GM19372 (cell line): ENCODE measurements around the gene GPRC5A.
"Not testable (repeated sequence)": the region's sequence is repeated elsewhere in the genome, so short reads cannot be mapped to it uniquely, and the experiment has no call there.

Experiments
- ATAC-seq: cut with Tn5 transposase; IDR thresholded peaks from one replicate; pipeline ENCODE4 v1.9.1; 2021; ENCODE audit warnings: mild to moderate bottlenecking, low read depth, moderate library complexity; ENCODE audit not compliant: unreplicated experiment

The GPRC5A gene, protein sequence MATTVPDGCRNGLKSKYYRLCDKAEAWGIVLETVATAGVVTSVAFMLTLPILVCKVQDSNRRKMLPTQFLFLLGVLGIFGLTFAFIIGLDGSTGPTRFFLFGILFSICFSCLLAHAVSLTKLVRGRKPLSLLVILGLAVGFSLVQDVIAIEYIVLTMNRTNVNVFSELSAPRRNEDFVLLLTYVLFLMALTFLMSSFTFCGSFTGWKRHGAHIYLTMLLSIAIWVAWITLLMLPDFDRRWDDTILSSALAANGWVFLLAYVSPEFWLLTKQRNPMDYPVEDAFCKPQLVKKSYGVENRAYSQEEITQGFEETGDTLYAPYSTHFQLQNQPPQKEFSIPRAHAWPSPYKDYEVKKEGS

DNA sequence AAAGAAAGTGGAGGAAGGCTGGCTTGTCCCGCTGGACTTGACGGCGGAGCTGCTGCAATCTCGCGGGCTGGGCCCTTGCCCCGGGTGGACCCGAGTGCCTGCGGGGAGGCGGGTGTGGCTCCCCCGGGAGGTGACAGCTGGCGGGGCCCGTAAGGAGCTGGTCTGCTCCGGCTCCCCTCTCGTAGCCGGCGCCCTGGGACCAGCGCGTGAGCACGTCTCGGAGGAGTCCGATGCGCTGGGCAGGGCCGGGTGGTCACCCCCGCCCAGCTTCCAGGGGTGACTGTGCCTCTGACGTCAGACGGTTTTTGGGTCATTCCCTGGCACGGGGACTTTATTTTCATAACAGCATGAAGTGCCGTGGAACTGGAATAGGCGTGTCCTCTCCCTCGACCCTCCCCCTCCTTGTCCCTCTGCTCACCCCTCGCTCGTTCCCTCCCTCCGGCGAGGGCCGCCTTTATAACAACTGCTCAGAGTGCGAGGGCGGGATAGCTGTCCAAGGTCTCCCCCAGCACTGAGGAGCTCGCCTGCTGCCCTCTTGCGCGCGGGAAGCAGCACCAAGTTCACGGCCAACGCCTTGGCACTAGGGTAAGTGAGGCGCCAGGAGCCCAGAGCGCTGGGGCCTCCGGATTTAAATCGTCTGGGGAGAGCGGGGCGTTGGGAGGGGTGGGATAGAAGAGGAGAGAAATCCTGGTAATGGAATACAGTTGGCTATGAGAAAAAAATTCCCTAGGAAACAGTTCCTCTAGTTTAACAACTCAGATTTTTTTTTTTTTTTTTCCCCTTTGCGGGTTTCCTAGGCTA lies at the start of gene GPRC5A:
Gene GPRC5A, plus strand, starts transcription at position 483 of the 801 bp plus-strand sequence. CDS start 16,688 bp downstream, outside the sequence.
- ATAC-seq, result no peak

DNA sequence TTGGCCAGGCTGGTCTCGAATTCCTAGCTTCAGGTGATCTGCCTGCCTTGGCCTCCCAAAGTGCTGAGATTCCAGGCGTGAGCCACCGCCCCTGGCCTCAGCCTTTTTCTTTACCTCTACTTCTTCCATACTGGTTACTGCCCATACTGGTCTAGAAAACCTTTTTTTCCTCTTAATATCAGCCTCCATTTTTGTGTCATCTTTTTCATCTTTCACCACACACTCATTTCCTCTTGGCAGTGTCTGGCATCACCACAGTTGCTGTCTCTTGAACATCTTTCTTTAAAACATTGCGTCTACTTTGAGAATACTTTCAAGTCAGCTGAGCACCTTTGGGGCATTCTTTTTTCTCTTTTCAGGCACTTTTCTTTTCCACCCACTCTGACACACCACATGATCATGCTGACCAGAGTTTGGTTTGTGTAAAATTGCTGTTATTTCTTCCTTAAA lies 45.5 kb upstream of the GPRC5A start:
- ATAC-seq, result no peak

DNA sequence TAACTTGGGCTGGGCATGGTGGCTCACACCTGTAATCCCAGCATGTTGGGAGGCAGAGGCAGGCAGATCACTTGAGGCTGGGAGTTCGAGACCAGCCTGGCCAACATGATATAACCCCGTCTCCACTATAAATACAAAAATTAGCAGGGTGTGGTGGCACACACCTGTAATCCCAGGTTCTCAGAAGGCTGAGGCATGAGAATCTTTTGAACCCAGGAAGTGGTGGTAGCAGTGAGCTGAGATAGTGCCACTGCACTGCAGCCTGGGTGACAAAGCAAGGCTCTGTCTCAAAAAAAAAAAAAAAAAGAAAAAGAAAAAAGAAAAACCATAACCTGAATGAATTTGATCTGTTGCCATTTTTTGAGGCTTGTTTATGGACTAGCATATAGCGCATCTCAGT lies 44.6 kb upstream of the GPRC5A start:
- not testable (repeated sequence) for ATAC-seq

DNA sequence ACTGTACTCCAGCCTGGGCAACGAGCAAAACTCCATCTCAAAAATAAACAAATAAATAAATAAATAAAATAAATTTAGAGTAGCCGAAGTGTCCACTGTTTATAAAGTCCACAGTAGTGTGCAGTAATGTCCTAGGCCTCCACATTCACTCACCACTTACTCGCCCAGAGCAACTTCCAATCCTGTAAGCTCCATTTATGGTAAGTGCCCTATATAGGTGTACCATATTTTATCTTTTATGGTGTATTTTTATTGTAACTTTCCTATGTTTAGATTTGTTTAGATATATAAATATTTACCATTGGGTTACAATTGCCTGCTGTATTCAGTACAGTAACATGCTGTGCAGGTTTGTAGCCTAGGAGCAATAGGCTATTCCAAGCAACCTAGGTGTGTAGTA lies 37.9 kb upstream of the GPRC5A start:
- ATAC-seq, result no peak

DNA sequence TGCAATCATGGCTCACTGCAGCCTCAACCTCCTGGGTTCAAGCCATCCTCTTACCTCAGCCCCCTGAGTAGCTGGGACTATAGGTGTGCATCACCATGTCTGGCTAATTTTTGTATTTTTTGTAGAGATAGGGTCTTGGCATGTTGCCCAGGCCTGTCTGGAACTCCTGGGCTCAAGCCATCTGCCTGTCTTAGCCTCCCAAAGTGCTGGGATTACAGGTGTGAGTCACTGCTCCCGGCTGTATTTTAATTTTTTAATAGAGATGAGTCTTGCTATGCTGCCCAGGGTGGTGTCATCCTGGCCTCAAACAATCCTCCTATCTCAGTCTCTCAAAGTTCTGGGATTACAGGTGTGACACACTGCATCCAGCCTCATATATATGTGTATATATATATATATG lies 31.7 kb upstream of the GPRC5A start:
- ATAC-seq, result no peak

DNA sequence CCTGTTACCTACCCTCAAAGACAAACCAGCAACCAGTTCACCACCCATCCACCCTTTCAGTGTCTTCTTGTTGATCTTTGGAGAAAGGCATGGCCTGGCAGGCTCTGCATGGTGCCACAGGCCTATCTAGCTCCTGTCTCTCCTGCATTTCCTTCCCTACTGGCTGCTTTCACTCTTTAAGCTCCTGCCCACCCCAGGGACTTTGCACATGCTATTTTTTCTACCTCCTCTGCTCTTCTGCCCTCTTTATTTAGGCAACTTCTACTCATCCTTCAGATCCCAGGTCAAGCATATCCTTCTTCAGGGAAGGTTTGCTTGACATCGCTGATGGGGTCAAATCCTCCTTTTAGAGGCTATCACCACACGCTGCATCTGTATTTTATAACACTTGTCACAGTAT lies 27.1 kb upstream of the GPRC5A start:
- ATAC-seq, result no peak

DNA sequence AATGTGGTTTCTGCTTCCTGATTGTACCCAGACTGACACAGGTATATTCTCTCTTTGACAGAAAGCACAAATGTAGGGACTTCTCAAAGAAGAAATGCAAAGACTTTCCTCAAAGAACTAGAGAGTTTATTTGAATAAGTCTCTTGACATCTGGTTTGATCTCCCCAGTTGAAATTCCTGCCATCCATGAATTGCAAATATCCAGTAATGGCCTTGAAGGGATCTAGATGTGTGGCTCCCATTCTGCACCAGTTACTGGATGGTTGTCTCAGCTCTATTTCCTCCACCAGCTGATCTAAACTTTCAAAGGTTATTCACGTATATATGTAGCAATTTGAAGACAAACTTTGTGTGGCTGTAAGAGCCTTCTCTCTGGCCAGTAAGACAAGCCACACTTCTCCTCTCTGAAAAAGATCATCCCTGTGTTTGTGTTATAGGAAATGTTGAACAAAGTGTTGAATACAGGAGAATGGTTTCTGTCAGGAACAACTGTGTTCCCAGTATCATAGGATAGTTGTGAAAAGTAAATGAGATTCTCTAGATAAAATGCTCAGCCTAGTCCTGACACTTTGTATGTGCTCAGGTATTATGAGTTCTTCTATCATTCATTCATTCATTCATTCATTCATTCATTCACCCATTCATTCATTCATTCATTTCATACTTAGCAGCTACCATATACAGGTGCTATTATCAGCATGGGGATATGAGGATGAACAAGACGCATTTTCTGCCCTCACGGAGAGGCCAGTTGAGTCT lies 22.7 kb upstream of the GPRC5A start:
- ATAC-seq, result no peak

DNA sequence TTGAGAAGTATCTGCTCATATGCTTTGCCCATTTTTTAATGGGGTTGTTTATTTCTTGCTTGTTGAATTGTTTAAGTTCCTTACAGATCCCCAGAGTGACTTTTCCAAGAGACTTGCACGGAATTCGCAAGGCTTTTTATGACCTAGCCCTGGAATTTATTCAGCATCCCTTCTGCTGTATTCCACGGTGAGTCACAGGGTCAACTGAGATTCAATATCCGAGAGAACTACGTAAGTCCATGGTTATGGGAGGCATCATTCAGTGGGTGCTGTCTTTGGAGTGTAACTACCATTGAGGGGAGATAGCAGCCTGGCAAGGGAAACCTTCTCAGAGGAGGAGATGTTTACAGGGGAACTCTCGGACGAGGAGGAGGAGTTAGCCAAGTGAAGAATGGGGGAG lies 20.9 kb upstream of the GPRC5A start:
- no peak for ATAC-seq

DNA sequence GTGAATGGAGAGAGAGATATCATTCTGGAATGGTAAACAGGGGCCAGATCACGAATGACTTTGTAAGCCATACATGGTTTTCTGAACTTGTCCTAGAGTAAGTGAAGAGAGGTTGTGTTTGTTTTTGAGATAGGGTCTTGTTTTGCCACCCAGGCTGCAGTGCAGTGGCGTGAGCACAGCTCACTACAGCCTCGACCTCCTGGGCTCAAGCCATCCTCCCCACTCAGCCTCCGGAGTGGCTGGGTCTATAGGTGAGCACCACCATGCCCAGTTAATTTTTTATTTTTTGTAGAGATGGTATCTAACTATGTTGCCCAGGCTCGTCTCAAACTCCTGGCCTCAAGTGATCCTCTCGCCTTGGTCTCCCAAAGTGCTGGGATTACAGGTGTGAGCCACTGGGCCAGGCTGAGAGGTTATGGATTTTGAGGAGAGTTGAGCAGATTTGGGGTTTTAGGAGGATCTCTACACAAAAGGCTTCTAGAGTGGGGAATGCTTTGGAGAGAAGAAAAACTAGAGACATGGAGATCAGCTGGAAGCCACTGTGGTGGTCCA lies 19.7 kb upstream of the GPRC5A start:
- no peak for ATAC-seq

DNA sequence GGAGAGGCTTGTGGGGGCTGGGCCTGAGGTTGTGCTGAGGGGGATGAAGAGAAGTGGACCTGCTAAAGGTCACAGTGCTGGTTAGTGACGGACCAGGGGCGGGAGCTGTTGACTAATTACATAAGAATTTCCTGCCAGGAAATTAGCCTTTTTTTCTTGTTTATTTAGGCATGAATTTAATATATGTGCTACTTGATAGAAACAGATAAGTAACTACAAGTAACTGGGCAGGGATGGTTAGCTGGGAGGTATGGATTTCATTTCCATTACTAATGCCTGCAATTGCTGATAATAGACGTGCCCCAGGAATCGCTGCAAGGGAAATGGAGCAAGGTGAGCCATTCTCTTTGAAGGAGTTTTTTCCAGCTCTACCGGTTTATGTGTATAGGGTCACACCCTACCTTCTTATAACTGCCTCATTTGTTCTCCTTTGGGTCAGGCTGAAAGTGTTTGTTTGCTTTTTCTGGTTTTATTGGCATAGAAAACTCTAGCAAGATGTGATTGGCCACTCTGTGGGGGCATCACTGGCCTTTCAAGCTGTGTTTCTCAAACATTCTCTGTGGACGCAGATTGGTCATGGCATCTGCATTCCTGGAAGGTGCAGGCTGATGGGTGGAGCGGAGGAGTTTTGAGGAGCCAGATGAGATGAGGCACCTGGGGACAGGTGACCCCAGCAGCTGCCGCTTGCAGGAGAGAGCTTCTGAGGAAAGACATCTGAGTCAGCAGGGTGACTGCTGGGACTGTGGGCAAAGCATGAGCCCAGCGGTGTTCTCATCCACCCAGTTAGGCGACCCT lies 19.0 kb upstream of the GPRC5A start:
- ATAC-seq, result no peak

DNA sequence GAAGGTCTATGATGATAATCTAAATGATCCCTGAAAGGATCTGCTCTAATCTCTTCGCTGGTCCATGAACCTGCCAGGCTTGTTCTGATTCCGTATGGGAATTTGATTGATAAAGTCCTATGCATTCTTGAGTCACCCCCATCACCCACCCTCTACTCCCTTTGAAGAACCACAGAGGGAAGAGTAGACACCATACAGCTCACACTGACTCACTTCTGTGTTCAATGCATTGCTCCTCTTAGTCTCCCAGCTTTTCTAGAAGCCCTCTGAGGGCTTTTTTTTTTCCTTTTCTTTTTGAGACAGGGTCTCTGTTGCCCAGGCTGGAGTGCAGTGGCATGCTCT lies 18.5 kb upstream of the GPRC5A start:
- ATAC-seq, result no peak

DNA sequence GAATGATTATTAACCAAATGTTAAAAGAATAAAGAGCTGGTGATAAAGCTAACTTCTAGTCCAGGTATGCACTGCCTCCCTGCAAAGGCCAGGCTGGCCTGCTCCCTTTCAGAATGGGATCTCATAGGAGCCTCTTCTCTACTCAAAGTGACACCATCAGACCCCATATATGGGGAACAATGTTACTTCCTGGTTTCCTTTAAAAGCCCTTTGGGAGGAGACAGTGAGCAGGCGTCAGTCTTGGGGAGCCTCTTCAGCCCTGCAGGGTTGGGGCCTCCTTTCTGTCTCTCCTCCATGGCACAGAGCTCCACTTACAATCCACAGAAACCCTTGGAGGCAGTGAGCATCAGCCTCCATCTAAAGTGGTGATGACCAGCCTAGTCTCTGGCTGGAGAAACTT lies 17.3 kb upstream of the GPRC5A start:
- no peak for ATAC-seq

DNA sequence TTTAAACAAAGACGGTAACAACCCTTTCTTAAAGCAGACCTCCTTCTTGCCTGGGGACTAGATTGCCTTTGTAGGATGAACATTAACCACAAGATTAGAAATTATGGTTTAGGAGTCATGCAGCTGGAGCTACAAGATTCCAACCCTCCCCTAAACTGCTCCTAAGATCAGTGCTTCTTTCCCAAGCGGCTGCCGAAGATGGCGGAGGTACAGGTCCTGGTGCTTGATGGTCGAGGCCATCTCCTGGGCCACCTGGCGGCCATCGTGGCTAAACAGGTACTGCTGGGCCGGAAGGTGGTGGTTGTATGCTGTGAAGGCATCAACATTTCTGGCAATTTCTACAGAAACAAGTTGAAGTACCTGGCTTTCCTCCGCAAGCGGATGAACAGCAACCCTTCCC lies 16.1 kb upstream of the GPRC5A start:
- ATAC-seq, result not testable (repeated sequence)

DNA sequence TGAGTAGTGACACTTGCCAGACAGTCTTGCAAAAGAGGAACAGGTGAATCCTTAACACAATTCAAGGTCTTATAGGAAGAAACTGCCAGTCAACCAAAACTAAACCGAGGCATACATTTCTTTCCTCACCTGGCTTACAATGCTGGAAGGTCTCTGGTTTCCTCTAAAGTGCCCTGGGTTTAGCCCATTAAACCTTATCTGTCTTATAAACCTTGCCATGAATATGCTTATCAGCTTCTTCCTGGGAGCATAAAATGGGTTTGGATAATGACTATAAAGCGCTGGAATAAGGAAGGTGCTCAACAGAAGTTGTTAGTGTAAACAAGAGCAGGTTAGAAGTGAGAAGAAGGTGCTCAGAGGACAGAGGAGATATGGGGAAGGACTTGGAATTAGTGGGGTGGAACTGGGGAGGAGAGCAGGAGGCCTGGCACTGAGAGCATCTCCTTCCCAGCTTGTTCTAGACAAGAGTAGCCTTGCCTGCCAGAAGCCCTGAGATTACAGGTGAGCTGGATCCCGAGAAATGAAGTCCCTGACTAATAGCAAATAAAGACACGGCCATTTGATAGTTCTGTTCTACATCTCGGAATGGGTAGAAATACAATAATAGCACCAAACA lies 14.1 kb upstream of the GPRC5A start:
- ATAC-seq, result no peak

DNA sequence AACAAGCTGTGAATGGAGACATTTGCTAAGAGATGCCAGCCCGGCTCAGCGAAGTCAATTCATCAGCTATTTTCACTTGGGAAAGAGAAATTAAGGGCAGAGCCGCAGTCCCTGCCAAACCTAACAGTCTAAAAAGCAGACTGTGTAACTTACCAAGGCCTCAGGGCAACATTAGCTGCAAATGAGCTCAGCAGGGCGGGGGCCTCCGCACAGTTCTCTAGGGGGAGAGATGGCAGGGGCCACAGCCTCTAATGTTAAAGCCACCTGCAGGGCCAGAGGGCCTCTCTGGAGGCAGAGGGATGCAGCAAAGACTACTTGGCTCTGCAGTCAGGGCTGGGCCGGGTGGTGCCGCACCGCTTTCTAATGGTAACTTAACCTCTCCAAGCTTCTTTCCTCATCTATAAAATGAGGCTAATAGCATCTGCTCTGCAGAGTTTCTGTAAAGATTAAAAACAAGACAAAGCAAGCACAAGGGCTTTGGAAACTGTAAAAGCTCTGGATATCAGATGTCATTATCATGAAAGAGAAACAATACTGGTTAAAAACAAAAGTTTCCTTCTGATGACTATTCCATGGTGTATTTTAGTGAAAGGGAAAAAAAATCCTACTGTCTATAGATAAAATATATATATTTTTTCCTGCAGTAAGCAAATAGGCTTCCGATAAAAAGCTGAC lies 13.4 kb upstream of the GPRC5A start:
- ATAC-seq, result no peak

DNA sequence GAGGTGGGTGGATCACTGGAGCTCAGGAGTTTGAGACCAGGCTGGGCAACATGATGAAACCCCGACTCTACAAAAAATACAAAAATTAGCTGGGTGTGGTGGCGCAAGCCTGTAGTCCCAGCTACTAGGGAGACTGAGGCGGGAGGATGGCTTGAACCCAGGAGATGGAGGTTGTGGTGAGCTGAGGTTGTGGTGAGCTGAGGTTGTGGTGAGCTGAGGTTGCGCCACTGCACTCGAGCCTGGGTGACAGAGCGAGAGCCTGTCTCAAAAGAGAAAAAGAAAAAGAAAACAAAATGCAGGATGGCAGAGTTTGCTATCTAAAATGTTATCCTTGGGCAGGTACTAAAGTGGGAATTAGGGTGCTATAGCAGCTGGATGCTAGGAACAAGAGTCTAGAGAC lies 10.8 kb upstream of the GPRC5A start:
- ATAC-seq, result no peak

DNA sequence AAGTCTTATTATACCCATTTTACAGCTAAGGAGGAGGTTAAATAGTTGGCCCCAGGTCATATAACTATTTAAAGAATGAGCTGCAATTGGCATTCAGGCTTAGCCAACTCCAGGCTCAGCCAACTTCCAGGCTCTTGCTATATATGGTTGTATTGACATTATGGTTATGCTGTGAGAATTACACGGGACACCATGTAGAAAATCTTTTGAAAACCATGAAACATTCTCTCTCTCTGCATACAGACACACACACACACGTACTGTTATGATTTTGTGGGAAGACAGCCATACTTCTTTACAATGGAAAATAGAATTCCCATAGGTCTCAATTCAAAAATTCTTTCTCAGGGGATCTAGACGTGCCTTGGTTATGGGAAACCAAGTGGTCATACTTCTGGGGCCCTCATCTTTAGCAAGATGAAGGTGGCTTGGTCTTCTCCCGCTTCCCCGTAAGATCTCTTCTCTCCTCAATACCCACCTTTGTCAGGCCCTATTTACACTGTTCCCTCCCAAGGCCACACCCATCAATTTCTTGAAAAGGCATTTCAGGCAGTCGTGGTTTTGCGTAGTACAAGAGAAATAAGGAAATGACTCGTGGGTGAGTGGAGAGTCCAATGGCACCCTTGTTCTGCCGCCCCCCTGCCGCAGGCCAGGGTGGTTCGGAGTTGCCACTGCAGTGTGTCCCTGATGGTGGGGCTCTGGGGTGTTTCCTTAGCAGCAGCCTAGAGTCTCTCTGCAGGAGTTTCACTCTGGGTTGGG lies 10.0 kb upstream of the GPRC5A start:
- no peak for ATAC-seq

DNA sequence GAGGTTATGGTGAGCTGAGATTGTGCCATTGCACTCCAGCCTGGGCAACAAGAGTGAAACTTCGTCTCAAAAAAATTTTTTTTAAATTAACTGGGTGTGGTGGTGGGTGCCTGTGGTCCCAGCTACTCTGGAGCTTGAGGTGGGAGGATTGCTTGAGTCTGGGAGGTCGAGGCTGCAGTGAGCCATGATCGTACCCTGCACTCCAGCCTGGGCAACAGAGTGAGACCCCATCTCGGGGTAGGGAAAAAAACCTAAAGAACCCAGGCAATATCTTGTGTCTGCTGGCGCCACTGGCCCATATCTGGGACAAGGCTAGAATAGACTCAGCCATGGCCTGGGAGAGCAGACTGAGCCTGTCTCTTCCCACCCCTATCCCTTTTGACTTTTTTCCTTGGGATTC lies 9.1 kb upstream of the GPRC5A start:
- no peak for ATAC-seq
